ENCODE measurements around the gene ZDHHC17. TPM values are rescaled to one million over a fixed set of nuclear protein-coding genes. Genes with fewer than 3 reads are reported as not detected.

Gene ZDHHC17
- total RNA-seq, 2 experiments from 2014 or later, result 18.8 to 20.0 TPM

DNA sequence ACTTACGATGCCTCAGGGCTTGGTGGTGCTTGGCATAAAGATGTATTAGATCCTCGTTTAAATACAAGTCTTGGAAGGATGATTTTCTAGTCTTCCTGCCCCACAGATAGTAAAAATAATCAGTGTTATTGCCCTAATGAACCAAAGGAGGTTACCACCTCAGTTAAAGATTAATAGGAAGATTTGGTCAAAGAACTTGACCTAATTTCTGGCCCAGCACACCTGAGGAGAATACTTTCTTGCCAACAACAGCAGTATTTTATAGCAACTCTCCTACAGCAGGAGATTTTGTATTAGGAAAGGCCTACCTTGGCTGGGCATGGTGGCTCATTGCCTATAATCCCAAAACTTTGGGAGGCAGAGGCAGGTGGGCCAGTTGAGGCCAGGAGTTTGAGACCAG, 83.3 kb downstream of the ZDHHC17 start:
- no peak overlapping the region for H3K4me3 Mint-ChIP-seq
- ChIA-PET POLR2A (no interaction called here), CTCF (no interaction called here)
- intact Hi-C loops (cut with micrococcal nuclease), result no loop called here
- H3K27ac Mint-ChIP-seq, result no peak overlapping the region
- DNase-seq, result no peak
- no peaks in the 10 kb centered on the region for H3K9me3 Mint-ChIP-seq
- peaks cover 31% of the 10 kb centered on the region for H3K36me3 Mint-ChIP-seq
- H3K27me3 Mint-ChIP-seq, result no peaks in the 10 kb centered on the region
- H3K4me1 Mint-ChIP-seq (ENCODE audit: low read depth), result no peaks in the 10 kb centered on the region

DNA sequence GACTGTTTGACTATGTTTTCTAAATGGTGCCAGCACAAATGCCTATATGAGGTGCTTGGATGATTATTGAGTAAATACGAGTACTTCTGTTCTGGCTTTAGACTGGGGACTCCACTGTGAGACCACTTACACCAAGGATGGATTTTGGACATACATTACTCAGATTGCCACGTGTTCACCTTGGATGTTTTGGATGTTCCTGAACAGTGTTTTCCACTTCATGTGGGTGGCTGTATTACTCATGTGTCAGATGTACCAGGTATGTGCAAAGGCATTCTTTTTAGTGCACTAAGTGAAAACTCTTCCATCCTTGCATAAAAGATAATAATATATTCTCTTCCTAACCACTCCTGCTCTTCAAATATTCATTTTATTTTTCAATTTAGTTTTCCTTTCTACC, 84.2 kb downstream of the ZDHHC17 start:
- H3K36me3 Mint-ChIP-seq, result peaks cover 34% of the 10 kb centered on the region
- POLR2A ChIA-PET, result no interaction called here

DNA sequence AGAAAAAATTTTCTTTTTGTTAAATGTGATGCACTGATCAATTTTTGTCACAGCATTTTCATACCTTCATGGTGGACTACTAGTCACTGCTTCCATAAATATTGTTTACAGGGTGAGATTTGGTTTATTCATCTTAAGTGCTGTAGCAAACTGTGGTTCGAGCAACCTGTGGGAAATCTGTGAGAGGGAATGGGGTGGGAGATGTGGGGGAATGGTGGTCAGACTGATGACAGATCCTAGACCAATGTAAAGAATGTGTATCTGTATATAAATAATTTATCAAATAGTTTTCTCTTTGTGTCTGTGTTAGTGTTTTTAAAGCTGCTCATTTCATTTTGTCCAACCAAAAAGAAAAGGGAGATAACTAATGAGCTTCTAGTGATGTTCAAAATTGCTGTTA, 88.2 kb downstream of the ZDHHC17 start:
- Mint-ChIP-seq H3K4me1 (ENCODE audit: low read depth) (no peaks in the 10 kb centered on the region), H3K27ac (no peak overlapping the region), H3K36me3 (peaks cover 44% of the 10 kb centered on the region), H3K4me3 (no peak overlapping the region), H3K27me3 (no peaks in the 10 kb centered on the region), H3K9me3 (peaks cover 6% of the 10 kb centered on the region)
- CTCF ChIA-PET, result interaction anchor here (1.3 kb wide), 1 partner anchor 159 kb away, joined by 4 read pairs; no protein-coding TSS in a partner anchor
- POLR2A ChIA-PET, result no interaction called here
- intact Hi-C loops (cut with micrococcal nuclease), result no loop called here
- no peak for DNase-seq

More for the DNA sequence above, 84.2 kb downstream of the ZDHHC17 start:
- CTCF ChIA-PET, result no interaction called here
- Mint-ChIP-seq H3K27me3 (no peaks in the 10 kb centered on the region), H3K4me3 (no peak overlapping the region), H3K27ac (no peak overlapping the region), H3K4me1 (ENCODE audit: low read depth) (no peaks in the 10 kb centered on the region), H3K9me3 (no peaks in the 10 kb centered on the region)
- DNase-seq, result no peak
- intact Hi-C loops (cut with micrococcal nuclease), result no loop called here

DNA sequence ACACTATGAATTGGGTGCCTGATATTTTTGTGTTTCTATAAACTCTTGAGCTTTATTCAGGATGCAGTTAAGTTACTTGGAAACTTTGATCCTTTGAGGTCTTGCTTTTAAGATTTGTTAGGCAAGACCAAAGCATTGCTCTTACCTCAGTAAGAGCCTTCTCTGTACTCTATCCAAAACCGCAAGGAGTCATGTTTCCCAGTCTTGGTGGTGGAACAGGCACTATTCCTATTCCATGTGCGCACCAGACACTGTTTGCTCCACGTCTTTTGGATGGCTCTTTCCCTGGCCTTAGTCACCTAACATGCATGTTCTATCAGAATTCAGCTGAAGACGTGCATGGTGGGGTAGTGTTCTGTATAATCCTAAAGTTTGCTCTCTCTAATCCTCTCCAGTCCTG, 91.4 kb downstream of the ZDHHC17 start:
- Mint-ChIP-seq H3K36me3 (peaks cover 36% of the 10 kb centered on the region), H3K27ac (no peak overlapping the region), H3K4me1 (ENCODE audit: low read depth) (no peaks in the 10 kb centered on the region), H3K9me3 (peaks cover 6% of the 10 kb centered on the region), H3K4me3 (no peak overlapping the region), H3K27me3 (no peaks in the 10 kb centered on the region)
- DNase-seq, result no peak
- CTCF ChIA-PET, result no interaction called here
- intact Hi-C loops (cut with micrococcal nuclease), result no loop called here
- POLR2A ChIA-PET, result no interaction called here

DNA sequence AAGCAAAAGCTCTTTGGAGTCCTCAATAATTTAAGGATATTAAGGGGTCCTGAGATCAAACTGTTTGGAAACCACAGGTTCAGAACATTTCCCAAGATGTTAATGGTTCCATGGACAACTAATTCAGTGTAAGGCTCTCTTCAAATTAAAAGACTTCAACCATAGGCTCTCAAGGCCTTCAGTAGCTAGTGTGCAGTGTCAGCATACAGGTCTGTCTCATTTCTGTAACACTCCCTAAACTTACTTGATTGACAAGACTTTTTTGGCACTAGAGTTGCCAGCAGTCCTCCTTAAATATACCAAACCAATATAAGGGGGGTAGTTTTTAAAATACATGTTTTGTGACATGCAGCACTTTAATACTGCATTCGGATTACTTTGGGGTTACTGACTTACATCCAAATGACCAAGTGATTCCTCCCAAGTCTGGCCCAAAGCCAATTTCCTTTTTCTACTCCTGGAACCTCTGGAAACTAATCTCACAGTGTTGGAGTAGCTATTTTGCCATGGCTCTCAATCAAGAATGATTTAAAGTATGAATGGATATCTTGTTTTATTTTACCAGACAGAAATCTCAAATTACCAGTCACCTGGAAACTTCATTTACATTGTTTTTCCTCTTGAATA, 92.2 kb downstream of the ZDHHC17 start:
- peaks cover 32% of the 10 kb centered on the region for H3K36me3 Mint-ChIP-seq
- no peak for DNase-seq
- no peaks in the 10 kb centered on the region for H3K27me3 Mint-ChIP-seq
- no peak overlapping the region for H3K4me3 Mint-ChIP-seq
- no peaks in the 10 kb centered on the region for H3K4me1 Mint-ChIP-seq (ENCODE audit: low read depth)
- intact Hi-C loops (cut with micrococcal nuclease), result no loop called here
- no peak overlapping the region for H3K27ac Mint-ChIP-seq
- CTCF ChIA-PET, result interaction anchor here (0.6 to 0.8 kb wide), 2 partner anchors 234 to 252 kb away, joined by 3 read pairs; no protein-coding TSS in a partner anchor
- POLR2A ChIA-PET, result no interaction called here
- peaks cover 6% of the 10 kb centered on the region for H3K9me3 Mint-ChIP-seq

DNA sequence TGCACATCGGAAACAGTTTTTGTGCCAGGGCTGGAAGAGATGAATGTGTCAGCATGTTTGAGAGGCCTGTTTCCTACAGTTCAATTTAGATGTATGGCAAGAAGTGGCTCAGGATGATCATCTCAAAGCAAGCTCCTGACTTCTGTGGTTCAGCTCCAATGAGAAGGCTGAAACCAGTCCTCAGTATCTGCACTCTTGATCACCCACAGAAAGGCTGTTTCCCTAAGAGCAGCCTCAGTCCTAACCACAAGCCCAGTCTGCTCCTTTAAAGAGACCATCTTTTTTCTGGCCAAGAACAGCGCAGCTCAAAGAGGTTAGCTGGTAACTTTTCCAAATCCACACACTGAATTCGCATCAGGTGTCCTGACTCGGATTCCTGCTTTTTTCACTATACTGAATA, 95.7 kb downstream of the ZDHHC17 start:
- Mint-ChIP-seq H3K36me3 (peaks cover 17% of the 10 kb centered on the region), H3K27me3 (peaks cover 2% of the 10 kb centered on the region), H3K4me1 (ENCODE audit: low read depth) (no peaks in the 10 kb centered on the region), H3K4me3 (no peak overlapping the region), H3K9me3 (peaks cover 6% of the 10 kb centered on the region), H3K27ac (no peak overlapping the region)
- DNase-seq, result no peak
- POLR2A ChIA-PET, result no interaction called here
- CTCF ChIA-PET, result no interaction called here
- intact Hi-C loops (cut with micrococcal nuclease), result no loop called here

DNA sequence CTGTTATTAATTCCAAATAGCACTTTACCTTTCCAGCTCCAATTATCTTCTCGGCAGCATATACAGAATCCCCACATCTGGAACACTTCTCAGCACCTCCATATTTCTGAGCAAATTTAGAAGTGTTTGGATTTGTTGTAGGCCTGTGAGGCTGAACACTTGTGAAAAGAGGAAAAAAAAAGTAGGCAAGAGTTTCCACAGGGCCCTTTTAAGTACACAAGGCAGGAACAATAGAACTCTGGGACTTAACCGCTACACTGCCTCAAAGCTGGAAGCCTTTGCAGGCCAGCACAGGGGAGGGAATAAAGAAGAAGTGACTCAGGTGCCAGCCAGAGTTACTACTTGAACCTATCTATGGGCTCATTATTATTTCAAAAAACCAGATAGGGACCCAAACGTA, 96.3 kb downstream of the ZDHHC17 start:
- CTCF ChIA-PET, result no interaction called here
- peaks cover 2% of the 10 kb centered on the region for H3K27me3 Mint-ChIP-seq
- H3K9me3 Mint-ChIP-seq, result peaks cover 6% of the 10 kb centered on the region
- no peak for DNase-seq
- intact Hi-C loops (cut with micrococcal nuclease), result no loop called here
- POLR2A ChIA-PET, result interaction anchor here (0.5 kb wide), 1 partner anchor 97 kb away, joined by 4 read pairs; no protein-coding TSS in a partner anchor
- no peak overlapping the region for H3K4me3 Mint-ChIP-seq
- H3K36me3 Mint-ChIP-seq, result peaks cover 10% of the 10 kb centered on the region
- no peaks in the 10 kb centered on the region for H3K4me1 Mint-ChIP-seq (ENCODE audit: low read depth)
- no peak overlapping the region for H3K27ac Mint-ChIP-seq

DNA sequence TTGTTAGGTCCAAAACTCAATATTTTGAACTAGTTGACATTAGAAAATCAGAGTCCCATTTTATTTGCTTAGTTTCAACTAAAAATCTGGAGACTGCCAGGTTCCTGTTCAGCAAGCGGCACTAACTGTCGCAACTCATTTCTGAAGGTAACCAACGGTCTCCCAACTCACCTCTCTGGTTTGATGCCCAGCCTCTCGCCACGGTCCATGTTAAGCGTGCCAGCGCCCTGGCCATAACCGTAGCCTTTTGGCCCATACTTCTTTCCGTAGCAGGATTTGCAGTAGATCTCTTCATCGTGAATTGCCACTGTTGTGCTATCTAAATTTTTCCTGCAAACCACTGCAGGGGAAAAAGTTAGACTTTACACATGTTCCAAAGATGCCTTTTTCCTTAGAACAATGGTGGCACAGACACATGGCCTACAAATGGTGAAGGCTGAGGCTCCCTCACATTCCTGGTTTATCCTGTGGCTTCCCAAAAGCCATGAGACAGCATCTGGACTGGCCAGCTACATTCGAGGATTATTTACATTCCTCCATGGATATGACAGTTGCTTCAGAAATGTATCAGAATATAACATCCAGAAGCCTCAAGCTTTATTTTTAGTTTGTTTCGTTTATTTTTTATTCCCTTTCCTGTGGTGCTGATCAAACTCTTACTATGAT, 99.2 kb downstream of the ZDHHC17 start:
- DNase-seq, result no peak
- intact Hi-C loops (cut with micrococcal nuclease), result no loop called here
- Mint-ChIP-seq H3K9me3 (no peaks in the 10 kb centered on the region), H3K4me3 (no peak overlapping the region), H3K36me3 (no peaks in the 10 kb centered on the region), H3K27ac (no peak overlapping the region), H3K27me3 (peaks cover 4% of the 10 kb centered on the region), H3K4me1 (ENCODE audit: low read depth) (no peaks in the 10 kb centered on the region)
- POLR2A ChIA-PET, result no interaction called here
- CTCF ChIA-PET, result no interaction called here

DNA sequence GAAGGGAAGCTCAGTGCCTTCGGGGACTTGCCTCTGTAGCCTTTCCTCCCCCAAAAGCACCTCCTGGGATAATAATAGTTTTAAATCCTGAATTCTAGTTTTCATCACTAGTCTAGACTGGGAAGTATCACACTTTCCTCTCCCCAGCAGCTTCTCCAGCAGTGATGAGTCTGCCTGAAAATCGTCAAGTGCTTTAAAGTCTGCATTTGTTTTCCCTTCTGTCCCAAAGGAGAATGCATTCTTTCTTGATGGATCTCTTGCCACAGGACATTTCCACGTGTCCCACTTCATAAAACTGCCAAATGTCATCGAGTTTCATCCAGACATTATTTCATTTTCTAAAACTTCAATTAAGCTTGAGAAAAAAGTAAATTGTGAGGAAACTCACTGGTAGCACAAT, 99.9 kb downstream of the ZDHHC17 start:
- Mint-ChIP-seq H3K36me3 (no peaks in the 10 kb centered on the region), H3K9me3 (no peaks in the 10 kb centered on the region), H3K27ac (no peak overlapping the region), H3K4me3 (no peak overlapping the region), H3K27me3 (peaks cover 4% of the 10 kb centered on the region), H3K4me1 (ENCODE audit: low read depth) (no peaks in the 10 kb centered on the region)
- DNase-seq, result no peak
- intact Hi-C loops (cut with micrococcal nuclease), result no loop called here
- CTCF ChIA-PET, result no interaction called here
- POLR2A ChIA-PET, result no interaction called here

DNA sequence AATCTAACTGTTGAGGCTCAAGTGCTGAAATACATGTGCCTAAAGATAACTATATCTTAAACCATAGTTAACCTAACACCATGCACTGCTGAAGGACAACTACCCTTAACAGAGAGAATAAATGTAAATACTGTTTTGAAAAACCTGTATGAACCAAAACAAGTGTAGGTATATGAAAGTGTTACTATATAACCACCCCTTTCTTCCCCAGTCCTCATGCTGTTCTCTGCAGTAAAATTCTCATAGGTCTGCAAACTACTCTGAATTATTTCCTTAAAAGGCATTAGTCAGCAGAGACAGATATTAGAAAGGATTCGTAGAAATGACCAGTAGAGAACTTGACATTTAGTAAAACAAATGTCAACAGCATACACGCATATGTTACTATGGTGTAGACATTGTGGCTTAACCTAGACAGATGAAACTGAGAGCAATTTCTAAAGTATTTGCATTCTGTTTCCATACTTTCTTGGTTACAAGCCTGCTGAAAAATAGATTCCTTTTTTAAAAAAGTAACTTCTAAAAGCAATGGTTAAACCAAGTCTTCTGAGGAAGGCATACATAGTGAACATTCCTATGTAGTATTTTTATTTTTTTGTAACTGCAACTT, 101.0 kb downstream of the ZDHHC17 start:
- no peak for DNase-seq
- POLR2A ChIA-PET, result no interaction called here
- intact Hi-C loops (cut with micrococcal nuclease), result no loop called here
- Mint-ChIP-seq H3K4me3 (no peak overlapping the region), H3K36me3 (no peaks in the 10 kb centered on the region), H3K27ac (no peak overlapping the region), H3K4me1 (ENCODE audit: low read depth) (no peaks in the 10 kb centered on the region), H3K27me3 (peaks cover 4% of the 10 kb centered on the region), H3K9me3 (no peaks in the 10 kb centered on the region)
- CTCF ChIA-PET, result no interaction called here

DNA sequence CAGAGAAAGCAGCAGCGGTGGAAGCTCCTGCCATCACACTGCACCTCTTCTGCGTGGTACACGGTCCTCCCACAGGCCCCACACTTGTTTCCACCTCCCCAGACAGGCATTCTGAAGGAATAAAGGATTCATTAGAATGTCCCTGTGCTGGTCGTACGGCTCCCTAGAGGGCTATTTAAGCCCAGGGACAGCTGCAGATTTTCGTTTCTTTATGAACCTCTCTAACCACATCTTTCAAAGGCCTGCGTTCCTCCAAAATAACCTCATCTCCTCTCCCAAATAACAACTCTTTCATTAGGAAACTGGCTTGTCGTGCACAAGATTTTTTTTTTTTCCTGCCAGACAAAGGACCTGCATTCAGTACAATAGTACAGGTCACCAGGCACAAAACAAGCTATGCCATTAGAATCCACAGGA, 102.2 kb downstream of the ZDHHC17 start:
- POLR2A ChIA-PET, result no interaction called here
- no peaks in the 10 kb centered on the region for H3K9me3 Mint-ChIP-seq
- DNase-seq, result no peak
- CTCF ChIA-PET, result interaction anchor here (1.9 kb wide), 1 partner anchor 75 kb away, joined by 4 read pairs; no protein-coding TSS in a partner anchor
- intact Hi-C loops (cut with micrococcal nuclease), result no loop called here
- no peak overlapping the region for H3K27ac Mint-ChIP-seq
- no peaks in the 10 kb centered on the region for H3K4me1 Mint-ChIP-seq (ENCODE audit: low read depth)
- no peak overlapping the region for H3K4me3 Mint-ChIP-seq
- H3K36me3 Mint-ChIP-seq, result no peaks in the 10 kb centered on the region
- peaks cover 7% of the 10 kb centered on the region for H3K27me3 Mint-ChIP-seq

DNA sequence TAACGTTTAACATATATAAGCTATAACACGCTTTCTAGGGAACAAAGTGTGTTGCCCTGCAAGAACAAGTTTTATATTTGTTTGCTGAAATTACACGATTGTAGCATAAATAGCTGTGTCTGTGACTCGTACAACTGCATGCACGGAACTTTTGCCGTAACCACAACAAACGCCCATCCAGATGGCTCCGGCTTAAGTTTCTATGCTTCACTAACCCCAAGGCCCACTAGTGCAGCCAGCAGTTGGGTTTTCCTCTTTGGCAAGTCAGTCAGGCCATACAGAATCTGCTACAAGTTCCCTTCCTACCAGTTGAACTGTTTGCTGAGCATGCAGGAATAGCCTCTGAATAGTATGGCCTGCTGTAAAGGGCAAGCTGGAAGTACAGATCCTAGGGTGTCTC, 102.8 kb downstream of the ZDHHC17 start:
- no peak overlapping the region for H3K4me3 Mint-ChIP-seq
- H3K36me3 Mint-ChIP-seq, result no peaks in the 10 kb centered on the region
- intact Hi-C loops (cut with micrococcal nuclease), result no loop called here
- peaks cover 7% of the 10 kb centered on the region for H3K27me3 Mint-ChIP-seq
- no peak for DNase-seq
- H3K27ac Mint-ChIP-seq, result no peak overlapping the region
- H3K9me3 Mint-ChIP-seq, result no peaks in the 10 kb centered on the region
- no peaks in the 10 kb centered on the region for H3K4me1 Mint-ChIP-seq (ENCODE audit: low read depth)
- ChIA-PET CTCF (interaction anchor here (1.9 kb wide), 1 partner anchor 76 kb away, joined by 4 read pairs; no protein-coding TSS in a partner anchor), POLR2A (no interaction called here)

DNA sequence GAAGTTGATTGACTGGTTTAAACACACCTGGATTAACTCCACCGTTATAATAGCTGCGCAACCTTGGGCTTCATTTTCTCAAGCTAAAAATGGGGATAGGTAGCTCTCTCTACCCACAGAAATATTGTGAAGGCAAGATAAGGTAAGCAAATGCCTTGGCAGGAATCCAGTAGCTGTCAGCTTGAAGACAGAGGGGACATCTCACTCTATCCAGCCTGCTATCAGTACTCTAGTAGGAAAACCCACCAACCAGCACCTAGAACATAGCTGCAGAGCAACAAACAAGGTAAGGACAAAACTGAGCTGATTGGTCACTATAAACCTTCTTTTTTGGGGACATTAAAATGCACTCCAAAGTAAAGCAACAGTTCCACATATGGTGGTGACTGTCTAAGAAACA, 107.2 kb downstream of the ZDHHC17 start:
- H3K9me3 Mint-ChIP-seq, result no peaks in the 10 kb centered on the region
- no peak overlapping the region for H3K27ac Mint-ChIP-seq
- no peaks in the 10 kb centered on the region for H3K4me1 Mint-ChIP-seq (ENCODE audit: low read depth)
- H3K4me3 Mint-ChIP-seq, result no peak overlapping the region
- ChIA-PET POLR2A (no interaction called here), CTCF (no interaction called here)
- no peak for DNase-seq
- intact Hi-C loops (cut with micrococcal nuclease), result no loop called here
- peaks cover 28% of the 10 kb centered on the region for H3K27me3 Mint-ChIP-seq
- H3K36me3 Mint-ChIP-seq, result no peaks in the 10 kb centered on the region

All from activated CD4-positive, alpha-beta memory T cell treated with anti-CD3 and anti-CD28 coated beads for 36 hours (primary cell).